ENCODE data around the gene GNB3.
A peak's percentile ranks its signal among the peaks of the same experiment; 100 is the strongest.
"Not testable (repeated sequence)": the region's sequence is repeated elsewhere in the genome, so short reads cannot be mapped to it uniquely, and the experiment has no call there.

Gene GNB3

GRCh38 chr12:6883252-6883651 lies 42.5 kb downstream of the GNB3 start:
- DNase-seq (ENCODE audit: low read depth, low spot score): no peak

- no peak for DNase-seq (ENCODE audit: low read depth, low spot score)
Measured at GRCh38 chr12:6883683-6884082, 43.0 kb downstream of the GNB3 start.

- no peak for DNase-seq (ENCODE audit: low read depth, low spot score)
Measured at GRCh38 chr12:6884539-6884938, 43.8 kb downstream of the GNB3 start.

- DNase-seq (ENCODE audit: low read depth, low spot score): not testable (repeated sequence)
Measured at GRCh38 chr12:6886206-6886999, 45.7 kb downstream of the GNB3 start.

GRCh38 chr12:6887460-6887859 lies 46.7 kb downstream of the GNB3 start:
- DNase-seq (ENCODE audit: low read depth, low spot score): no peak

- DNase-seq (ENCODE audit: low read depth, low spot score): no peak
Measured at GRCh38 chr12:6888360-6888759, 47.6 kb downstream of the GNB3 start.

- not testable (repeated sequence) for DNase-seq (ENCODE audit: low read depth, low spot score)
Measured at GRCh38 chr12:6888794-6889193, 48.1 kb downstream of the GNB3 start.

GRCh38 chr12:6889775-6890573 lies 49.2 kb downstream of the GNB3 start:
- DNase-seq (ENCODE audit: low read depth, low spot score): not testable (repeated sequence)

- DNase-seq (ENCODE audit: low read depth, low spot score): peak; percentile 95
Measured at GRCh38 chr12:6890789-6891645, 50.3 kb downstream of the GNB3 start.

GRCh38 chr12:6891646-6892001 lies 50.9 kb downstream of the GNB3 start:
- no peak for DNase-seq (ENCODE audit: low read depth, low spot score)

GRCh38 chr12:6892683-6893082 lies 52.0 kb downstream of the GNB3 start:
- DNase-seq (ENCODE audit: low read depth, low spot score): not testable (repeated sequence)

GRCh38 chr12:6894321-6894720 lies 53.6 kb downstream of the GNB3 start:
- no peak for DNase-seq (ENCODE audit: low read depth, low spot score)
